SK-N-SH (cell line): Measurements from ENCODE around the gene KAT8. TPM values are rescaled to one million over a fixed set of nuclear protein-coding genes. Genes with fewer than 3 reads are reported as not detected.

Source experiments
- CTCF ChIA-PET: fragments of 300-600, 350-600 bp; formaldehyde crosslinking; extraction: SDS; loops from one replicate; lab custom pipeline; 2021; lab: Yijun Ruan, JAX
- POLR2A ChIA-PET: fragments of 350-600 bp; sonication (Branson Sonifier 250); formaldehyde crosslinking; extraction: SDS; loops from one replicate; lab custom pipeline; 2020; ENCODE audit warnings: antibody characterized with exemption, inconsistent platforms; lab: Yijun Ruan, JAX
- DNase-seq: peaks from one replicate; pipeline ENCODE4 v3.0.0; 2012
- H2AFZ ChIP-seq: fragments of 200-600 bp; sonication (generic); 2 replicates; pipeline ENCODE4 v1.8.1; 2016; ENCODE audit warnings: antibody characterized with exemption, mild to moderate bottlenecking, low read depth
- H3F3A ChIP-seq: fragments of 200-600 bp; sonication (generic); replicated peaks from 2 replicates; pipeline ENCODE3; 2016; ENCODE audit warnings: antibody characterized with exemption, mild to moderate bottlenecking; ENCODE audit not compliant: insufficient read depth
- H3K27ac ChIP-seq, 2 experiments: fragments of 200-500 bp in 1 of 2; fragments of 200-600 bp in 1 of 2; sonication (Bioruptor generic) in 1 of 2; sonication (generic), shearing (Covaris generic) in 1 of 2; 2 replicates each; pipeline versions ENCODE4 v1.5.1 to v1.6.1; 2014 to 2016; ENCODE audit warnings: low read depth in 2 of 2, inconsistent platforms in 1 of 2, low read length in 1 of 2, mild to moderate bottlenecking in 1 of 2, mixed read lengths in 1 of 2
- H3K27me3 ChIP-seq: fragments of 200-600 bp; sonication (generic), shearing (Covaris generic); 2 replicates; pipeline ENCODE4 v1.6.1; 2016; ENCODE audit warnings: mixed run types; ENCODE audit not compliant: insufficient read depth
- H3K36me3 ChIP-seq, 2 experiments: fragments of 200-500 bp in 1 of 2; fragments of 200-600 bp in 1 of 2; sonication (Bioruptor generic) in 1 of 2; sonication (generic) in 1 of 2; replicated peaks in 1 of 2; 2 replicates each; pipeline versions ENCODE3 to v1.5.1; 2014 to 2016; ENCODE audit warnings: low read length in 1 of 2, mild to moderate bottlenecking in 1 of 2; ENCODE audit not compliant: insufficient read depth in 2 of 2, control insufficient read depth in 1 of 2
- H3K4me1 ChIP-seq, 2 experiments: fragments of 200-500 bp in 1 of 2; fragments of 200-600 bp in 1 of 2; sonication (Bioruptor generic) in 1 of 2; sonication (generic), shearing (Covaris generic) in 1 of 2; 2 replicates each; pipeline versions ENCODE4 v1.5.1 to v1.6.1; 2014 to 2016; ENCODE audit warnings: low read depth in 1 of 2, low read length in 1 of 2, mixed run types in 1 of 2; ENCODE audit not compliant: insufficient read depth in 2 of 2, control insufficient read depth in 1 of 2
- H3K4me2 ChIP-seq: fragments of 200-600 bp; sonication (generic), shearing (Covaris generic); 2 replicates; pipeline ENCODE4 v1.6.1; 2017; ENCODE audit warnings: mixed run types
- H3K4me3 ChIP-seq, 2 experiments: fragments of 200-500 bp in 1 of 2; fragments of 200-600 bp in 1 of 2; sonication (Bioruptor generic) in 1 of 2; sonication (generic), shearing (Covaris generic) in 1 of 2; 2 replicates each; pipeline versions ENCODE4 v1.5.1 to v1.8.1; 2014 to 2016; ENCODE audit warnings: low read depth in 2 of 2, inconsistent platforms in 1 of 2, low read length in 1 of 2, mild to moderate bottlenecking in 1 of 2, mixed read lengths in 1 of 2, moderate library complexity in 1 of 2
- H3K79me2 ChIP-seq: fragments of 200-600 bp; sonication (generic); 2 replicates; pipeline ENCODE4 v1.8.1; 2017; ENCODE audit warnings: mild to moderate bottlenecking; ENCODE audit not compliant: insufficient read depth
- H3K9ac ChIP-seq: fragments of 200-600 bp; sonication (generic); 2 replicates; pipeline ENCODE4 v1.6.1; 2017; ENCODE audit warnings: mixed run types
- H3K9me2 ChIP-seq: fragments of 200-600 bp; sonication (generic); 2 replicates; pipeline ENCODE4 v1.6.1; 2017; ENCODE audit warnings: mixed run types
- H3K9me3 ChIP-seq: fragments of 200-600 bp; sonication (generic); 2 replicates; pipeline ENCODE4 v1.6.1; 2017; ENCODE audit warnings: mixed run types, mild to moderate bottlenecking, moderate library complexity
- H4K20me1 ChIP-seq: fragments of 200-600 bp; sonication (generic); 2 replicates; pipeline ENCODE4 v1.6.1; 2017; ENCODE audit warnings: mild to moderate bottlenecking, mixed run types; ENCODE audit not compliant: insufficient read depth
- CHD2 ChIP-seq: fragments of 150-350 bp; IDR thresholded peaks from 2 replicates; pipeline ENCODE4 v1.6.1; 2018; ENCODE audit warnings: low read length; ENCODE audit not compliant: partially characterized antibody
- EP300 ChIP-seq, 2 experiments: IDR thresholded peaks; 2 replicates each; pipeline versions ENCODE4 v1.4.0 to v1.6.1; 2012; ENCODE audit warnings: borderline replicate concordance in 1 of 2, low read depth in 1 of 2, low read length in 1 of 2
- GATA2 ChIP-seq: sonication (generic); formaldehyde crosslinking; IDR thresholded peaks from 2 replicates; pipeline ENCODE4 v1.5.0; 2020; ENCODE audit warnings: mild to moderate bottlenecking, missing genetic modification reagents
- JUND ChIP-seq: IDR thresholded peaks from 2 replicates; pipeline ENCODE4 v1.4.0; 2012
- MEF2A ChIP-seq: IDR thresholded peaks from 2 replicates; pipeline ENCODE4 v1.4.0; 2012; ENCODE audit warnings: low read depth, borderline replicate concordance
- MXI1 ChIP-seq: IDR thresholded peaks from 2 replicates; pipeline ENCODE4 v1.6.1; 2012; ENCODE audit warnings: mild to moderate bottlenecking, low read depth, low read length, improper control_type of control experiment
- NFIC ChIP-seq: IDR thresholded peaks from 2 replicates; pipeline ENCODE4 v1.4.0; 2012; ENCODE audit warnings: borderline replicate concordance
- SIN3A ChIP-seq: IDR thresholded peaks from 2 replicates; pipeline ENCODE4 v1.6.1; 2012; ENCODE audit warnings: low read depth, mild to moderate bottlenecking, low read length, moderate library complexity, borderline replicate concordance
- TAF1 ChIP-seq: IDR thresholded peaks from 2 replicates; pipeline ENCODE4 v1.6.1; 2012; ENCODE audit warnings: low read depth, mild to moderate bottlenecking, low read length, moderate library complexity, borderline replicate concordance
- TCF12 ChIP-seq: IDR thresholded peaks from 2 replicates; pipeline ENCODE4 v1.4.0; 2012
- TEAD4 ChIP-seq: IDR thresholded peaks from 2 replicates; pipeline ENCODE4 v1.4.0; 2012; ENCODE audit warnings: mild to moderate bottlenecking, borderline replicate concordance; ENCODE audit not compliant: insufficient read depth
- YY1 ChIP-seq: IDR thresholded peaks from 2 replicates; pipeline ENCODE4 v1.4.0; 2012; ENCODE audit warnings: low read depth, mild to moderate bottlenecking
- WGBS: methylation state at CpG from one replicate; pipeline ENCODE4 v1.1.6; 2017; ENCODE audit warnings: low lambda C conversion rate; 5-methylcytosine and 5-hydroxymethylcytosine counted together
- polyA plus RNA-seq, 3 experiments: library from polyadenylated mRNA; depleted of rRNA; stranded (reverse); fragments of >200 nt; gene quantifications; 2 replicates each; pipeline ENCODE4 v1.2.3, GENCODE V29; 2012
- TF ChIP-seq, protein P1 (sequence below): fragments of 150-350 bp; IDR thresholded peaks from 2 replicates; pipeline ENCODE4 v1.6.1; 2017; ENCODE audit warnings: antibody characterized with exemption, low read length, low read depth, borderline replicate concordance
- TF ChIP-seq, protein P2 (sequence below): IDR thresholded peaks from 2 replicates; pipeline ENCODE4 v1.4.0; 2012; ENCODE audit warnings: low read depth
- TF ChIP-seq, protein P3 (sequence below): IDR thresholded peaks from 2 replicates; pipeline ENCODE4 v1.4.0; 2012; ENCODE audit warnings: low read depth, borderline replicate concordance
- TF ChIP-seq, protein P4 (sequence below): fragments of 200-600 bp; sonication (generic); IDR thresholded peaks from 2 replicates; pipeline ENCODE4 v1.6.1; 2017; ENCODE audit warnings: antibody characterized with exemption, mild to moderate bottlenecking, moderate library complexity

KAT8 gene
- polyA plus RNA-seq, 1 of the 3 experiments (the other 2 are of a cell fraction) = 52.0 TPM

DNA sequence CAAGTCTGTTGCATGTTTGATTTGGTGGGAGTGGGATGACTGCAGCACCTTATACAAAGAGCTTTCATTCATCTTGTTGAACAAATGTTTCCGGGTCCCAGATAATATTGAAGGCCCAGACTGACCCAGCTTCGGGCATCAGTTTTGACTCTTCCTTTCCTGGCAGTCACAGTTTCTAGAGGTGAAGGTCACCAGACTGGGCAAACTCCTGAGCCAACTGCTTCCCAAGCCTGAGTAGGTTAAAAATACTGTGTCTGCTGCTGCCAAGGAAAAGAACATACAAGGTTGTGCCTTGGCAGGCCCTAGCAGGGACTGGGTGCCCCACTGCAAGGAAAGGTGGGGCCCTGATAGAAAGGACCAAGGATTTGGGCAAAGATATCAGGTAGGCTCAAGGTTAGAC, 4.8 kb upstream of the KAT8 start:
- POLR2A ChIA-PET = no interaction called here
- CTCF ChIA-PET = interaction anchor here (1.6 to 2.2 kb wide), 2 partner anchors 21 to 30 kb away, joined by 4 to 9 read pairs; no protein-coding TSS in a partner anchor
- TF ChIP-seq, protein P1, sequence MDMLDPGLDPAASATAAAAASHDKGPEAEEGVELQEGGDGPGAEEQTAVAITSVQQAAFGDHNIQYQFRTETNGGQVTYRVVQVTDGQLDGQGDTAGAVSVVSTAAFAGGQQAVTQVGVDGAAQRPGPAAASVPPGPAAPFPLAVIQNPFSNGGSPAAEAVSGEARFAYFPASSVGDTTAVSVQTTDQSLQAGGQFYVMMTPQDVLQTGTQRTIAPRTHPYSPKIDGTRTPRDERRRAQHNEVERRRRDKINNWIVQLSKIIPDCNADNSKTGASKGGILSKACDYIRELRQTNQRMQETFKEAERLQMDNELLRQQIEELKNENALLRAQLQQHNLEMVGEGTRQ = no peak
- no peak for TF ChIP-seq EP300 (IDR thresholded peaks at IDR 0.05; ENCODE audit: borderline replicate concordance in 1 of 2, low read depth in 1 of 2, low read length in 1 of 2)
- TF ChIP-seq MEF2A = no peak
- TF ChIP-seq, protein P2, sequence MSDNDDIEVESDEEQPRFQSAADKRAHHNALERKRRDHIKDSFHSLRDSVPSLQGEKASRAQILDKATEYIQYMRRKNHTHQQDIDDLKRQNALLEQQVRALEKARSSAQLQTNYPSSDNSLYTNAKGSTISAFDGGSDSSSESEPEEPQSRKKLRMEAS = no peak
- no peak for TF ChIP-seq TEAD4
- no peak for TF ChIP-seq JUND
- TF ChIP-seq, all 33 proteins: peak for 0
- Histone ChIP-seq H3K27me3 (no peaks in the 10 kb centered on the region), H4K20me1 (no peaks in the 10 kb centered on the region), H2AFZ (no peak overlapping the region), H3K9me2 (no peaks in the 10 kb centered on the region), H3K36me3 (peaks cover 19 to 36% of the 10 kb centered on the region in 2 experiments), H3K79me2 (peaks cover 33% of the 10 kb centered on the region), H3F3A (peaks cover 14% of the 10 kb centered on the region), H3K9ac (no peak overlapping the region), H3K4me1 (peaks cover 5 to 17% of the 10 kb centered on the region in 2 experiments; a peak in 2 of 4 replicates), H3K4me2 (no peak overlapping the region), H3K9me3 (no peaks in the 10 kb centered on the region), H3K27ac (no peak overlapping the region), H3K4me3 (no peak overlapping the region)
- no peak for DNase-seq
- WGBS = 94% methylated on average over 2 of the region's 2 CpGs

DNA sequence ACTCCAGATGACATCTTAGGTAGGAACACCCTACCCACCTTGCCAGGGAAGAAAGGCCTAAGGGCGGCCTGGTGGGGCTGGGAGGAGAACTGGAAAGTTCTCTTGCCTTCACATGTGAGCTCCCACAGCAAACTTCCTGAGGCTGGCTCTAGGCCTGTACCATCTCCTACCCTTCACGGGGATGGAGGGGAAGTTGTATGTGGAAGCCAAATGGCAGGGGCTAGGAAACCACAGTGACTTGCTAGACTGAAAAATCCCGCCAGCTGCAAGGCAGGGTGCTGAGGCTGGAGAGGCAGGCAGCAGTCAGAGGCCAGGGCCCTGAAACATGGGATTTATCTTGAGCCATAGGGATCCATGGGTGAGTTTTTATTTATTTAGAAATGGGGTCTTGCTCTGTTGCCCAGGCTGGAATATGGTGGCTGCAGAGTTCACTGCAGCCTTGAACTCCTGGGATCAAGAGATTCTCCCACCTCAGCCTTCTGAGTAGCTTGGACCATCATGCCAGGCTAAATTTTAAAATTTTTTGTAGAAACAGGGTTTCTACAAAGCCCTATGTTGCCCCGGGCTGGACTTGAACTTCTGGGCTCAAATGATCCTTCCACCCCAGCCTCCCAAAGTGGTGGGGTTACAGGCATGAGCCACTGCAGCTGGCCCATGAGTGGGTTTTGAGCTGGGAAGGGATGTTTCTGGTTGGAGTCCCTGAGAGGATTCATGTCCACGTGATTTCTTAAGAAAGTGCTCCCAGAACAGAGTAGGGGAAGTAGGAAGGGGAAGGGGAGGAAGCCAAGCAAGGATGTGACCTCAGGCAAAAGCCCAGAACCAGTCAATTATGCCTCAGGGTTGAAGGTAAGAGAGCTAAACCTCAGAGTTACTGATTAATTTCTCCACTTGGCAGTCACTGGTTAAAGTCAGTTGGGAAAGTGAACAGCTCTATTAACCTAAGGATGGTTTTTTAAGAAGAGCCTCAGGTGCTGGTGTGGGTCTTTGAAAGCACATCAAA, 4.0 kb upstream of the KAT8 start:
- Histone ChIP-seq H3K4me2 (no peak overlapping the region), H3F3A (peaks cover 17% of the 10 kb centered on the region), H4K20me1 (peaks cover 4% of the 10 kb centered on the region; the same call in 1 of the 2 replicates), H3K4me3 (no peak overlapping the region), H3K27ac (no peak overlapping the region), H3K79me2 (peaks cover 33% of the 10 kb centered on the region), H3K4me1 (peaks cover 7 to 17% of the 10 kb centered on the region in 2 experiments; a peak in 3 of 4 replicates), H2AFZ (no peak overlapping the region), H3K9ac (no peak overlapping the region), H3K27me3 (no peaks in the 10 kb centered on the region), H3K9me2 (no peaks in the 10 kb centered on the region), H3K9me3 (no peaks in the 10 kb centered on the region), H3K36me3 (peaks cover 19 to 36% of the 10 kb centered on the region in 2 experiments)
- TF ChIP-seq SIN3A (no peak), NFIC (no peak), CHD2 (no peak), TCF12 (no peak), GATA2 (CRISPR knock-in tag) (no peak), MEF2A (no peak), YY1 (no peak), TAF1 (no peak), MXI1 (no peak)
- TF ChIP-seq, protein P3, sequence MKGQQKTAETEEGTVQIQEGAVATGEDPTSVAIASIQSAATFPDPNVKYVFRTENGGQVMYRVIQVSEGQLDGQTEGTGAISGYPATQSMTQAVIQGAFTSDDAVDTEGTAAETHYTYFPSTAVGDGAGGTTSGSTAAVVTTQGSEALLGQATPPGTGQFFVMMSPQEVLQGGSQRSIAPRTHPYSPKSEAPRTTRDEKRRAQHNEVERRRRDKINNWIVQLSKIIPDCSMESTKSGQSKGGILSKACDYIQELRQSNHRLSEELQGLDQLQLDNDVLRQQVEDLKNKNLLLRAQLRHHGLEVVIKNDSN = no peak
- TF ChIP-seq, protein P1 = no peak
- TF ChIP-seq, protein P4, sequence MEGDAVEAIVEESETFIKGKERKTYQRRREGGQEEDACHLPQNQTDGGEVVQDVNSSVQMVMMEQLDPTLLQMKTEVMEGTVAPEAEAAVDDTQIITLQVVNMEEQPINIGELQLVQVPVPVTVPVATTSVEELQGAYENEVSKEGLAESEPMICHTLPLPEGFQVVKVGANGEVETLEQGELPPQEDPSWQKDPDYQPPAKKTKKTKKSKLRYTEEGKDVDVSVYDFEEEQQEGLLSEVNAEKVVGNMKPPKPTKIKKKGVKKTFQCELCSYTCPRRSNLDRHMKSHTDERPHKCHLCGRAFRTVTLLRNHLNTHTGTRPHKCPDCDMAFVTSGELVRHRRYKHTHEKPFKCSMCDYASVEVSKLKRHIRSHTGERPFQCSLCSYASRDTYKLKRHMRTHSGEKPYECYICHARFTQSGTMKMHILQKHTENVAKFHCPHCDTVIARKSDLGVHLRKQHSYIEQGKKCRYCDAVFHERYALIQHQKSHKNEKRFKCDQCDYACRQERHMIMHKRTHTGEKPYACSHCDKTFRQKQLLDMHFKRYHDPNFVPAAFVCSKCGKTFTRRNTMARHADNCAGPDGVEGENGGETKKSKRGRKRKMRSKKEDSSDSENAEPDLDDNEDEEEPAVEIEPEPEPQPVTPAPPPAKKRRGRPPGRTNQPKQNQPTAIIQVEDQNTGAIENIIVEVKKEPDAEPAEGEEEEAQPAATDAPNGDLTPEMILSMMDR = no peak
- DNase-seq = no peak
- POLR2A ChIA-PET = no interaction called here
- CTCF ChIA-PET = interaction anchor here (0.8 to 2.2 kb wide), 2 partner anchors 17 to 29 kb away, joined by 3 to 9 read pairs; no protein-coding TSS in a partner anchor
- 90% methylated on average over 5 of the region's 5 CpGs for WGBS
